ENCODE measurements around the gene SCYL1. TPM values are rescaled to one million over a fixed set of nuclear protein-coding genes. Genes with fewer than 3 reads are reported as not detected.

SCYL1 gene
- total and polyA plus RNA-seq, 4 donors: 54.3 to 107 (median 86.5) TPM

DNA sequence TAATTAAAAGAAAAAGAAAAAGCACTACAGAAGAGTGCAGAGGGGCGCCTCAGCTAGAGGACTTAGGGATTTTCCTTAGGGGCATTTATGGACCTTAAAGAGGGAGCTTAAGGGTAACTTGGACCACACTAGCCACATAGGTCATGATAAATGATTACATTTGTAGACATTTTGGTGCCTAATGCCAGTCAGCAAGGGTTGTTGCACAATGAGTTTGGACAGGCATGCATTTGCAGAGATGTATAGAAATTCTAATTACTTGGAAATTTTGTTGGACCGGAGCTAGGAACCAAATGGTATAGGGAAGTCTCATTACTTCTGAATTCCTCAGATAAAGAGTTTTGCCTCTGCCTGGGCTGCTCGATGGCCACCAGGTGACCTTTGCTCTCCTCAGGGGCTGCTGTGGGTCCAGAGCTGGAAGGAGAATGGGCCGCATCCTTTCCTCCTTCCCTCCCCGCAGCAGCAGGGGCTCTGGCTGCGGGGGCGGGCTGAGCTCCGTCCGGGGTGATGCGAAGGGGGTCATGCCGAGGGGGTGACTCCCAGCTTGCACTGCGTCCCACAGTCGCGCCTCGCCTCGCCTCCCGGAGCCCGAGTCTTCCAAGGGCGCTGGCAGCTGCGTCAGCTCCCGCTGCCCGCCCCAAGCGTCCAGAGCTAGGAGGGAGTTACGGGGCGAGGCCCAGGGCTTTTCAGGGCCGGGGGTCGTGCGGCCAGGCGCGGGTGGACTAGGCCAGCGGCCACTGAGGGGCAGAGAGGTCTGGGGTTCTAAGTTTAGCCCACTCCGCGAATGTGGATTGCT, 46.3 kb upstream of the SCYL1 start:
- 68 to 87% methylated on average over 33 of the region's 33 CpGs for WGBS, 2 donors
- H3K9ac ChIP-seq (ENCODE audit: insufficient read depth in 1 of 2, low read length in 2 of 2): peak overlapping the region; percentile 52 to 90
- TF ChIP-seq, protein P1, sequence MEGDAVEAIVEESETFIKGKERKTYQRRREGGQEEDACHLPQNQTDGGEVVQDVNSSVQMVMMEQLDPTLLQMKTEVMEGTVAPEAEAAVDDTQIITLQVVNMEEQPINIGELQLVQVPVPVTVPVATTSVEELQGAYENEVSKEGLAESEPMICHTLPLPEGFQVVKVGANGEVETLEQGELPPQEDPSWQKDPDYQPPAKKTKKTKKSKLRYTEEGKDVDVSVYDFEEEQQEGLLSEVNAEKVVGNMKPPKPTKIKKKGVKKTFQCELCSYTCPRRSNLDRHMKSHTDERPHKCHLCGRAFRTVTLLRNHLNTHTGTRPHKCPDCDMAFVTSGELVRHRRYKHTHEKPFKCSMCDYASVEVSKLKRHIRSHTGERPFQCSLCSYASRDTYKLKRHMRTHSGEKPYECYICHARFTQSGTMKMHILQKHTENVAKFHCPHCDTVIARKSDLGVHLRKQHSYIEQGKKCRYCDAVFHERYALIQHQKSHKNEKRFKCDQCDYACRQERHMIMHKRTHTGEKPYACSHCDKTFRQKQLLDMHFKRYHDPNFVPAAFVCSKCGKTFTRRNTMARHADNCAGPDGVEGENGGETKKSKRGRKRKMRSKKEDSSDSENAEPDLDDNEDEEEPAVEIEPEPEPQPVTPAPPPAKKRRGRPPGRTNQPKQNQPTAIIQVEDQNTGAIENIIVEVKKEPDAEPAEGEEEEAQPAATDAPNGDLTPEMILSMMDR (IDR thresholded peaks at IDR 0.05; ENCODE audit: control extremely low read depth, extremely low read depth): no peak
- H3K36me3 ChIP-seq (ENCODE audit: control insufficient read depth in 4 of 4, insufficient read depth in 4 of 4, low read length in 4 of 4): no peaks in the 10 kb centered on the region
- ATAC-seq (ENCODE audit: insufficient read depth, low FRiP score): no peak
- peak; percentile 67 to 84 (median 74) for DNase-seq
- H3K27me3 ChIP-seq (ENCODE audit: control insufficient read depth in 3 of 3, insufficient read depth in 3 of 3, low read length in 2 of 3): no peaks in the 10 kb centered on the region
- H3K4me3 ChIP-seq: no peak overlapping the region
- H3K4me1 ChIP-seq (ENCODE audit: control insufficient read depth in 5 of 5, insufficient read depth in 5 of 5, low read length in 5 of 5): peaks cover 0 to 33% (median 11%) of the 10 kb centered on the region in 5 donors
- H3K27ac ChIP-seq (ENCODE audit: low read depth in 1 of 2, low read length in 1 of 2): peak overlapping the region; percentile 94 to 99
- no peaks in the 10 kb centered on the region for H3K9me3 ChIP-seq (ENCODE audit: control insufficient read depth in 4 of 4, insufficient read depth in 3 of 4, low read length in 3 of 4)

DNA sequence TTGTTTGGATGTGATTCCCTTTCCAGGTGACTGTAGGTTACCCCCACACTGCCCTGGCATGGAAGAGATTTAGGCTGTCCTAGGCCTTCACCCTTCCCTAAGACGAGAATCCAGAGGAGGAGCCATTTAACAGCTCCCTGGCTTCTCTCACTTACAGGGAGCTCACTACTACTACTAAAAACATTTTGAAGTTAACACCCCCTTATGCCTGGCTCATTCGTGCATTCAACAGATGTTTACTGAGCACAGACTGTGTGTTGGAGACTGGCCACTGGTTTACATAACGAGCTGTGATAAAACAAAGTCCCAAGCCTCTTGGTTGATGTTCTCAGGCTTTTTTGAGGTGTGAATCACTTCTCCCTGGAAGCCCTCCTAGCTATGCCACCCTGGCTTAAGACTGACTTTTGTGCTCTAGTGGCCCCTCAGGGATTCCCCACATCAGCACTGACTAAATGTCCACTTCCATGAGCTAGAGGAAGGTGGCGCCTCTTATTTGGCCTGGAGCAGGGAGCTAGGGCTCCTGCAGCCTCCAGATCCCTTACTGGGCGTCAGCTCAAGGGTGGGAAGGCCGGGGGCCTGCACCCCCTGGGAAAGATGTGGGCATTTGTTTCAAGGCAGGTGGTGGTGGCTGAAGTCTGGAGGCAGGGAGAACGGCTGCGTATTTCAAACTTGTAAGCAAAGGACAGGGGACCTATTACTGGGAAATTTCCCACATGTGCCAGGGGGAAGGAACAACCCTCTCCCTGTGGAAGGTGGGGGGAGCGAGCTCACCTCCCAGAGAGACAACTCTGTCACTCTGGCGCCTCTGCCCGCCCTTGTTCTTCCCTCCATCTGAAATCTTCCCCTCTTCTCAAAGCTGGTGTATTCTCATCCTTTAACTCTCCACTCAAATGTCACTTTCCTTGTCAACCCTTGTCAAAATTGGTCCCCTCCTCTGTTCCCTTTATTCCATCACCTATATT, 45.4 kb upstream of the SCYL1 start:
- peak overlapping the region; percentile 94 to 99 for H3K27ac ChIP-seq (ENCODE audit: low read depth in 1 of 2, low read length in 1 of 2)
- peak overlapping the region; percentile 52 to 90 for H3K9ac ChIP-seq (ENCODE audit: insufficient read depth in 1 of 2, low read length in 2 of 2)
- no peaks in the 10 kb centered on the region for H3K36me3 ChIP-seq (ENCODE audit: control insufficient read depth in 4 of 4, insufficient read depth in 4 of 4, low read length in 4 of 4)
- WGBS, 2 donors: 64 to 79% methylated on average over 11 of the region's 11 CpGs
- peaks cover 0 to 33% (median 11%) of the 10 kb centered on the region in 5 donors for H3K4me1 ChIP-seq (ENCODE audit: control insufficient read depth in 5 of 5, insufficient read depth in 5 of 5, low read length in 5 of 5)
- TF ChIP-seq, protein P1 (IDR thresholded peaks at IDR 0.05; ENCODE audit: control extremely low read depth, extremely low read depth): peak; percentile 14
- ATAC-seq (ENCODE audit: insufficient read depth, low FRiP score): peak; percentile 9
- no peaks in the 10 kb centered on the region for H3K27me3 ChIP-seq (ENCODE audit: control insufficient read depth in 3 of 3, insufficient read depth in 3 of 3, low read length in 2 of 3)
- H3K9me3 ChIP-seq (ENCODE audit: control insufficient read depth in 4 of 4, insufficient read depth in 3 of 4, low read length in 3 of 4): no peaks in the 10 kb centered on the region
- H3K4me3 ChIP-seq: no peak overlapping the region
- DNase-seq: peak; percentile 79 to 96 (median 93)

DNA sequence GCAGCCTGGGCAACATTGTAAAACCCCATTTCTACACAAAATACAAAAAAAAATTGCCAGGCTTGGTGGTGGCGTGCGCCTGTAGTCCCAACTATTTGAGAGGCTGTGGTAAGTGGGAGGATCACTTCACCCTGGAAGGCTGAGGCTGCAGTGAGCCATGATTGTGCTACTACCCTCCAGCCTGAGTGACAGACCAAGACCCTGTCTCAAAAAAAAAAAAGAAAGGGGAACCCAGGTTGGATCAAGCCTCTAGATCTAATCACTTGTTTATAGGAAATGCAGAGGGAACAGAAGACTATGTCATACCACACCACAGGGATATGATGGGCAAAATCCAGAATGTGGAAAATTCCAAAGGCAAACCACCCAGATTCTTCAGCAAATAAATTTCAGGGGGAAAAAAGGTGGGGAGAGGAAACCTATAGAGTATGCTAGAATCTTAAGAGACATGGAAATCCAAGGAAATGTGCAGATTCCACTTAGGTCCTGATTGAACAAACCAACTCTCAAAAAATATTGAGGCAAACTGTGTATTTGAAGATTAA, 42.5 kb upstream of the SCYL1 start:
- DNase-seq: no peak
- Histone ChIP-seq H3K36me3 (ENCODE audit: control insufficient read depth in 4 of 4, insufficient read depth in 4 of 4, low read length in 4 of 4) (no peaks in the 10 kb centered on the region), H3K9ac (ENCODE audit: insufficient read depth in 1 of 2, low read length in 2 of 2) (no peak overlapping the region), H3K9me3 (ENCODE audit: control insufficient read depth in 4 of 4, insufficient read depth in 3 of 4, low read length in 3 of 4) (no peaks in the 10 kb centered on the region), H3K4me3 (no peak overlapping the region), H3K27ac (ENCODE audit: low read depth in 1 of 2, low read length in 1 of 2) (no peak overlapping the region), H3K27me3 (ENCODE audit: control insufficient read depth in 3 of 3, insufficient read depth in 3 of 3, low read length in 2 of 3) (no peaks in the 10 kb centered on the region), H3K4me1 (ENCODE audit: control insufficient read depth in 5 of 5, insufficient read depth in 5 of 5, low read length in 5 of 5) (peaks cover 6 to 34% (median 18%) of the 10 kb centered on the region in 5 donors)
- TF ChIP-seq, protein P1 (IDR thresholded peaks at IDR 0.05; ENCODE audit: control extremely low read depth, extremely low read depth): no peak
- ATAC-seq (ENCODE audit: insufficient read depth, low FRiP score): no peak
- 95 to 99% methylated on average over 2 of the region's 2 CpGs for WGBS, 2 donors
